ENCODE measurements around the gene TRIM71.
"Not testable (repeated sequence)": the region's sequence is repeated elsewhere in the genome, so short reads cannot be mapped to it uniquely, and the experiment has no call there.

The TRIM71 gene

DNA sequence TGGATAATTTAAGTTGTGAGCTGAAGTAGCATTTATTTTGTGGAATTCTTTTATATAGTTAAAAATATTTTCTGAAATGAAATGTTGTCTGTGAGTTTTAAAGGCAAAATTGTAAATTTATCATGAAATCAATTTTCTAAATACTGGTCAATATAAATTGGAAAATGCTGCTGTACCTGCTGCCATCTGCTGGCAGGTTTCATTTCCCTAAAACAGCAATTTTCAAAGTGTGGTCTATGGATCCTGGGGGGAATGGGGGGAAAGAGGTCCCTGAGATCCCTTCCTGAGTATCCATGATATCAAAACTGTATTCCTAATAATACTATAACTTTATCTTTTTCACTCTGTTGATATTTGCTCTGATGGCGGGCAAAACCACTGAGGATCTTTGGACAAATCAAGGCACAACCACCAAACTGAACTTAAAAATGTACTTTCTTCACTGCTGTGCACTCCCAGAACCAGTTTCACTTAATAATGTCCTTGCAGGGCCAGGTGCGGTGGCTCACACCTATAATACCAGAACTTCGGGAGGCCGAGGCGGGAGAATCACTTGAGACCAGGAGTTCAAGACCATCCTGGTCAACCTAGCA is 116.4 kb downstream of the TRIM71 start:
- DNase-seq (ENCODE audit: low spot score): no peak

DNA sequence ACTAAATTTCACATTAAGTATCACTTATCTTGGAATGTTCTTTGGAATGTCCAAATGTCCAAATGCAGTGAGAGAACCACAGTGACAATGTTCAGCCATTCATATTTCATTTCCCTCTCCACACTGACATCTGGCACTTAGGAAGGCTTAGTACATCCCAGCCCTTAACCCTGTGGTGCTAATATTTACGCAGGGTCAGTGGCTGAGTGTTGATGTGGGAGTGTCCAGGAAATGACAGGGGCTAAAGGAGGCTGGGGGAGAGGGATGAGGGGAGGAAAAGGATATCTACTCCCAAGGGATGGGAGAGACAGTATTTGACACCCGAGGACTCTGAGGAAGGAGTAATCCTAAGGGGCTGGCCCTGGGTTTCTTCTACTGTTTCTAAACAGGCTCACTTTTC is 119.5 kb downstream of the TRIM71 start:
- no peak for DNase-seq (ENCODE audit: low spot score)

DNA sequence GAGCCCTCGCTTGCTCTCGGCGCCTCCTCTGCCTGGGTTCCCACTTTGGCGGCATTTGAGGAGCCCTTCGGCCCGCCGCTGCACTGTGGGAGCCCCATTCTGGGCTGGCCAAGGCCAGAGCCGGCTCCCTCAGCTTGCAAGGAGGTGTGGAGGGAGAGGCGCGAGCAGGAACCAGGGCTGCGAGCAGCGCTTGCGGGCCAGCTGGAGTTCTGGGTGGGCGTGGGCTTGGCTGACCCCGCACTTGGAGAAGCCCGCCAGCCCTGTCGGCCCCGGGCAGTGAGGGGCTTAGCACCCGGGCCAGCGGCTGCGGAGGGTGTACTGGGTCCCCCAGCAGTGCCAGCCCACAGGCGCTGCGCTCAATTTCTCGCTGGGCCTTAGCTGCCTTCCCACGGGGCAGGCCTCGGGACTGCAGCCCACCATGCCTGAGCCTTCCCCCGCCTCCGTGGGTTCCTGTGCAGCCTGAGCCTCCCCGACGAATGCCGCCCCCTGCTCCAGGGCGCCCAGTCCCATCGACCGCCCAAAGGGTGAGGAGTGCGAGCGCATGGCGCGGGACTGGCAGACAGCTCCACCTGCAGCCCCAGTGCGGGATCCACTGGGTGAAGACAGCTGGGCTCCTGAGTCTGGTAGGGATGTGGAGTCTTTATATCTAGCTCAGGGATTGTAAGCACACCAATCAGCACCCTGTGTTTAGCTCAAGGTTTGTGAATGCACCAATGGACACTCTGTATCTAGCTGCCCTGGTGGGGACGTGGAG is 121.9 kb downstream of the TRIM71 start:
- not testable (repeated sequence) for DNase-seq (ENCODE audit: low spot score)

DNA sequence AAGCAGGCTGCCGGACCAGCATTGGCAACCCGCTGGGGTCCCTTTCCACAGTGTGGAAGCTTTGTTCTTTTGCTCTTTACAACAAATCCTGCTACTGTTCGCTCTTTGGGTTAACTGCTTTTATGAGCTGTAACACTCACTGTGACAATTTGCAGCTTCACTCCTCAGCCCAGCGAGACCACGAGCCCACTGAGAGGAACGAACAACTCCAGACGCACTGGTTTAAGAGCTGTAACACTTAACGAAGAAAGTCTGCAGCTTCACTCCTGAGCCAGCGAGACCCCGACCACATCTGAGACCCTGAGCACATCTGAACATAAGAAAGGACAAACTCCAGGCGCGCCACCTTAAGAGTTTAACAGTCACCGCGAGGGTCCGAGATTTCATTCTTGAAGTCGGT is 122.9 kb downstream of the TRIM71 start:
- no peak for DNase-seq (ENCODE audit: low spot score)

DNA sequence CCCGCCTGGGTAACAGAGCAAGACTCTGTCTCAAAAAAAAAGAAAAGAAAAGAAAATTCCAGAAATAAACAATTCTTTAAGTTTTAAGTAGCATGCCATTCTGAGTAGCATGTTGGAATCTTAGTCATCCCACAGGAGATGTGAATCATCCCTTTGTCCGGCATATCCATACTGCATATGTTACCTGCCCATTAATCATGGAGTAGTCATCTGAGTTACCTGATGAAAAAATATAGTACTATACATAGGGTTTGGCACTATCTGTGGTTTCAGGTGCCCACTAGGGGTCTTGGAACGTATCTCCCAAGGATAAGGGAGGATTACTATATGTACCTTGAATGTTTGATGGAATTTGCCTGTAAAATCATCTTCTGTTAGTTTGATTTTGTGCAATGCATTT is 127.3 kb downstream of the TRIM71 start:
- no peak for DNase-seq (ENCODE audit: low spot score)

DNA sequence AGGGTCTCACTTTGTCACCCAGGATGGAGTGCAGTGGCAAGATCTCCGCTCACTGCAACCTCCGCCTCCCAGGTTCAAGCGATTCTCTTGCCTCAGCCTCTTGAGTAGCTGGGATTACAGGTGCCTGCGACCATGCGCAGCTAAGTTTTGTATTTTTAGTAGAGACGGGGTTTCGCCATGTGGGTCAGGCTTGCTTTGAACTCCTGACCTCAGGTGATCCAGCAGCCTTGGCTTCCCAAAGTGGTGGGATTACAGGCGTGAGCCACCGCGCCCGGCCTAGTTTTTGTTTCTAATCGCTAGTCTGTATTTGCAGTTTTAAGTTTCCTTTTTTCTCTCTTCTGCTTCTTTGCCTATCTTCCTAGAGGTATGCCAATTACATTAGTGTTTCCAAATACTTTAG is 127.8 kb downstream of the TRIM71 start:
- DNase-seq (ENCODE audit: low spot score): not testable (repeated sequence)

DNA sequence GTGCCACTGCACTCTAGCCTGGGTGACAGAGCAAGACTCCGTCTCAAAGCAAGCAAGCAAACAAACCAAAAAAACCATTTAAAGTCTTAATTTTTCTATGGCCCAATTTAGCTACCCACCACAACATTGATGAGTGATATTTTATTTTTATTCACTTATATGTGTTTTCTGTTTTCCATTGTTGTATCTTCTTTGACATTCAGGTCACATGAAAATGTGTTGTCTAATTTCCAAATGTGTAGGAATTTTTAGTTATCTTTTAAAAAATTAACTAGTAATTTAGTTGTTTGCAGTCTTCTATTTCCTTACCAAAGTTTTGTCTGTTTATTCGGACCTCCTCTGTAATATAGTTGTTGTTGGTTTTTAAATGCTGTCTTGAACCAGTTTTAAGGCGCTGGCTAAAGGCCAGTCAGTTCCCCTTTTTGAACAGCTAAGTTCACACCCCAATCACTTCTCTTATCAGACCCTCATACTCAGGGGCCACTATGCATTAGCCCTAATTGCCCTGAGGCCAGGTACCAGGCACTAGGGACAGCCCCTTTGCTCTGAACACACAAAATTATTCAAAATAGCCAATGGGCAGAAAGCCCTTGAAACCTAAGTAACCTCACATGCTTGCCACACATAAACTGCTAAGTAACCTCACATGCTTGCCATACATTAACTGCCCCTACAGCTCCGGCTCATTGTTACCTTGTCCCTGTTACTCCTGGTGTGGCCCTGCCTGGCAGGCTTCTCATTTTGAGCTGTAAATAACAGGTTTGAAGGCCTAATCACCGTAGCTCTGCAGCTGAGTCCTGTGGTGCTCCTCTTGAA is 129.4 kb downstream of the TRIM71 start:
- no peak for DNase-seq (ENCODE audit: low spot score)
